Mesendoderm (in vitro differentiated cells): Measurements from ENCODE around the gene FBXW10. TPM values are rescaled to one million over a fixed set of nuclear protein-coding genes. Genes with fewer than 3 reads are reported as not detected.
"Not testable (repeated sequence)": the region's sequence is repeated elsewhere in the genome, so short reads cannot be mapped to it uniquely, and the experiment has no call there.

Experiments
- DNase-seq: peaks from one replicate; pipeline ENCODE4 v3.0.0; 2013
- H2AK5ac ChIP-seq: 2 replicates; pipeline ENCODE4 v1.6.1; 2013; ENCODE audit warnings: low read length, inconsistent platforms
- H2BK120ac ChIP-seq: 2 replicates; pipeline ENCODE4 v1.6.1; 2013; ENCODE audit warnings: low read depth, mild to moderate bottlenecking, low read length, moderate library complexity, mixed read lengths
- H2BK15ac ChIP-seq: replicated peaks from 2 replicates; pipeline ENCODE4 v1.6.1; 2013; ENCODE audit warnings: low read depth, mild to moderate bottlenecking, moderate library complexity
- H2BK5ac ChIP-seq: 2 replicates; pipeline ENCODE4 v1.6.1; 2013; ENCODE audit warnings: low read length, inconsistent platforms
- H3K18ac ChIP-seq: 2 replicates; pipeline ENCODE4 v1.6.1; 2013; ENCODE audit warnings: mild to moderate bottlenecking, low read length, mixed read lengths
- H3K23ac ChIP-seq: one replicate; pipeline ENCODE4 v1.6.1; 2013; ENCODE audit warnings: low read length
- H3K27ac ChIP-seq: 2 replicates; pipeline ENCODE4 v1.5.1; 2013; ENCODE audit warnings: low read depth, mild to moderate bottlenecking, inconsistent platforms, low read length, moderate library complexity
- H3K27me3 ChIP-seq: 2 replicates; pipeline ENCODE4 v1.6.1; 2013; ENCODE audit warnings: low read length, control low read depth, mild to moderate bottlenecking, inconsistent platforms; ENCODE audit not compliant: insufficient read depth, poor library complexity
- H3K36me3 ChIP-seq: 2 replicates; pipeline ENCODE4 v1.6.1; 2013; ENCODE audit warnings: low read length, inconsistent platforms; ENCODE audit not compliant: control insufficient read depth, insufficient read depth
- H3K4ac ChIP-seq: one replicate; pipeline ENCODE4 v1.6.1; 2013; ENCODE audit warnings: low read depth, mild to moderate bottlenecking, low read length, moderate library complexity
- H3K4me1 ChIP-seq: 2 replicates; pipeline ENCODE4 v1.6.1; 2013; ENCODE audit warnings: low read depth, low read length, inconsistent platforms; ENCODE audit not compliant: control insufficient read depth
- H3K4me2 ChIP-seq: 2 replicates; pipeline ENCODE4 v1.6.1; 2013; ENCODE audit warnings: low read length
- H3K4me3 ChIP-seq: 2 replicates; pipeline ENCODE4 v1.5.1; 2013; ENCODE audit warnings: mild to moderate bottlenecking, low read length
- H3K56ac ChIP-seq: one replicate; pipeline ENCODE4 v1.6.1; 2013; ENCODE audit warnings: low read length
- H3K79me1 ChIP-seq: 2 replicates; pipeline ENCODE4 v1.6.1; 2013; ENCODE audit warnings: low read length, inconsistent platforms
- H3K79me2 ChIP-seq: 2 replicates; pipeline ENCODE4 v1.6.1; 2013; ENCODE audit warnings: mild to moderate bottlenecking, low read length; ENCODE audit not compliant: control insufficient read depth, insufficient read depth
- H3K9ac ChIP-seq: 2 replicates; pipeline ENCODE4 v1.6.1; 2013; ENCODE audit warnings: low read length, inconsistent platforms
- H4K5ac ChIP-seq: one replicate; pipeline ENCODE4 v1.6.1; 2013; ENCODE audit warnings: low read length
- H4K8ac ChIP-seq: one replicate; pipeline ENCODE4 v1.6.1; 2013; ENCODE audit warnings: low read depth, mild to moderate bottlenecking, control low read depth, low read length, moderate library complexity
- WGBS: extraction: QIAGEN DNeasy Blood & Tissue Kit; methylation state at CpG from one replicate; pipeline ENCODE4 v1.1.7; 2013; ENCODE audit warnings: low lambda C conversion rate, missing lambda C conversion rate; ENCODE audit not compliant: insufficient coverage; ENCODE audit errors: extremely low coverage; 5-methylcytosine and 5-hydroxymethylcytosine counted together
- polyA plus RNA-seq, 2 experiments: library from polyadenylated mRNA; stranded (reverse); fragments of 200-250 nt; gene quantifications; one replicate each; pipeline ENCODE4 v1.2.3, GENCODE V29; 2013

The FBXW10 gene
- 0.01 TPM for polyA plus RNA-seq (2013, experiment 1 of 2)
- polyA plus RNA-seq (2013, experiment 2 of 2): 0.03 TPM

GRCh38 chr17:18743699-18744421, at the start of gene FBXW10:
Gene FBXW10 (plus strand): TSS chr17:18744054. CDS start chr17:18744245, 191 bp downstream.
- H3K4me2 ChIP-seq: not testable (repeated sequence)

GRCh38 chr17:18695143-18695542, 48.7 kb upstream of the FBXW10 start:
- H3K4me1 ChIP-seq, H3K4me2 ChIP-seq, DNase-seq, H3K79me1 ChIP-seq, H3K79me2 ChIP-seq, H3K56ac ChIP-seq, H2AK5ac ChIP-seq, H2BK120ac ChIP-seq, H3K36me3 ChIP-seq, H4K5ac ChIP-seq, H3K27me3 ChIP-seq, H3K4ac ChIP-seq, H3K27ac ChIP-seq, H2BK15ac ChIP-seq, H2BK5ac ChIP-seq, H3K18ac ChIP-seq, H3K4me3 ChIP-seq, H3K23ac ChIP-seq, H4K8ac ChIP-seq, H3K9ac ChIP-seq: not testable (repeated sequence)
- WGBS: no CpG with 5 or more reads among the region's 2 CpGs

More at GRCh38 chr17:18743699-18744421, at the start of gene FBXW10:
- H3K4me1 ChIP-seq, H3K23ac ChIP-seq, H3K27me3 ChIP-seq, DNase-seq, H2BK120ac ChIP-seq, H2BK15ac ChIP-seq, H3K79me2 ChIP-seq, H2AK5ac ChIP-seq, H3K36me3 ChIP-seq, H3K79me1 ChIP-seq, H2BK5ac ChIP-seq, H3K27ac ChIP-seq, H3K18ac ChIP-seq, H3K4ac ChIP-seq, H4K8ac ChIP-seq, H3K56ac ChIP-seq, H3K9ac ChIP-seq, H3K4me3 ChIP-seq, H4K5ac ChIP-seq: not testable (repeated sequence)
- no CpG with 5 or more reads among the region's 10 CpGs for WGBS

DNA sequence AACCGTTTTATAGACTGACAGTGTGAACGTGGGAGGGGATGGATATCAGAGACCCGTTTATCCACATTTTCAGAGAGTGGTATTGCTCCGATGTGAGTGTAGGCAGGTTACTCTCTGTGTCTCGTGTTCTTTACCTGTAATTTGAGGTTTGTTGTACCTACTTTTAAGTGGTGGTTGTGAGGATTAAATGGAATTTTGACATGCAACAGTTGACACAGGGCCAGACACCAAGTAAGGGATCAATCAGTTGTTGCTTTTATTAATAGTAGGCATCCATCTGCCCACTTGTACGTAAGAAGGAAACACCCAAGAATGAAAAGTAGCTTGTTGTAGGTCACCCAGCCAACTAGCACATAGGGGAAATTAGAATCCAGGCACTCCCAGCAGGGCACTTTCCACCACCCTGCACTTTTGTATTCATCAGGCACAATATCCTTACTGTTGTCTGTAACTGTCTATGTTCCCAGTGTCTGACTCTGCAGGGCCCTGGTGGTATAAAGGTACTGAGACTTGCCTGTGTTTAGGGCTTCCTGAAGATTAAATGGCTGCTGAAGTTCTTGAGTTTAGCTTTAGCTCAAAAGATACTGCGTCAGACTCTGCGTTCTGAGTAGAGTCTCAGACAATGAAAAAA, 45.3 kb upstream of the FBXW10 start:
- not testable (repeated sequence) for H3K56ac ChIP-seq
- no CpG with 5 or more reads among the region's 8 CpGs for WGBS

DNA sequence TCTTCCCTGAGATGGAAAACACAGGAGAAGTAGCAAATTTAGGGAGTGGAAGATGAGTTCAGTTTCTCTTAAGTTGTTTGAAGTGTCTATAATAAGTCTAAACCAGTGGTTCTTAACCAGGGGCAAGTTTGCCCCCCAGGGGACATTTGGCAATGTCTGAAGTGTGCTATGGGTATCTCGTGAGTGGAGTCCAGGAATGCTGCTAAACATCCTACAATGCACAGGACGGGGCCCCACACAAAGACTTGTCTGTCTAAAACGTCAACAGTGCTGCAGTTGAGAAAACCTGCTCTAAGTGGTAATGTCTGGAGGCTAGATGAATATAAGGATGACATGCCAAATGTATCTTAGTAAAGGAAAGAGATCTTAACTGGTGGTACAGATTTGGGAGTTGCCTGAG, 37.9 kb upstream of the FBXW10 start:
- not testable (repeated sequence) for H2BK15ac ChIP-seq, H3K56ac ChIP-seq, H4K5ac ChIP-seq, H3K79me1 ChIP-seq, H3K79me2 ChIP-seq, H3K27me3 ChIP-seq, H3K4me2 ChIP-seq, H3K9ac ChIP-seq, H3K18ac ChIP-seq, H2AK5ac ChIP-seq, H3K23ac ChIP-seq, H3K27ac ChIP-seq, DNase-seq, H3K4ac ChIP-seq, H3K4me3 ChIP-seq, H2BK120ac ChIP-seq, H4K8ac ChIP-seq, H3K36me3 ChIP-seq, H2BK5ac ChIP-seq, H3K4me1 ChIP-seq
- no CpG with 5 or more reads among the region's 3 CpGs for WGBS

More for the DNA sequence above, 45.3 kb upstream of the FBXW10 start:
- H4K8ac ChIP-seq, H3K4me3 ChIP-seq, H3K27me3 ChIP-seq, H4K5ac ChIP-seq, H3K79me1 ChIP-seq, H2BK15ac ChIP-seq, H3K4me2 ChIP-seq, H3K27ac ChIP-seq, H2BK120ac ChIP-seq, H3K4me1 ChIP-seq, H3K18ac ChIP-seq, H2BK5ac ChIP-seq, DNase-seq, H3K79me2 ChIP-seq, H3K4ac ChIP-seq, H3K36me3 ChIP-seq, H2AK5ac ChIP-seq, H3K23ac ChIP-seq: not testable (repeated sequence)
- H3K9ac ChIP-seq: peak overlapping the region; percentile 55

GRCh38 chr17:18708215-18708614, 35.6 kb upstream of the FBXW10 start:
- not testable (repeated sequence) for H2BK120ac ChIP-seq, H3K4me2 ChIP-seq, H2BK15ac ChIP-seq, H3K4me1 ChIP-seq, H3K27me3 ChIP-seq, H3K27ac ChIP-seq, H3K79me2 ChIP-seq, H3K23ac ChIP-seq, H2AK5ac ChIP-seq, H3K56ac ChIP-seq, H3K4ac ChIP-seq, H3K9ac ChIP-seq, H4K8ac ChIP-seq, DNase-seq, H2BK5ac ChIP-seq, H4K5ac ChIP-seq, H3K36me3 ChIP-seq, H3K4me3 ChIP-seq, H3K79me1 ChIP-seq, H3K18ac ChIP-seq
- no CpG with 5 or more reads among the region's 3 CpGs for WGBS
